ENCODE results near the gene PSTPIP2.
"Not testable (repeated sequence)": the region's sequence is repeated elsewhere in the genome, so short reads cannot be mapped to it uniquely, and the experiment has no call there.

Gene PSTPIP2

GRCh38 chr18:45999536-45999935 lies 72.5 kb downstream of the PSTPIP2 start:
- TF ChIP-seq, protein P1, sequence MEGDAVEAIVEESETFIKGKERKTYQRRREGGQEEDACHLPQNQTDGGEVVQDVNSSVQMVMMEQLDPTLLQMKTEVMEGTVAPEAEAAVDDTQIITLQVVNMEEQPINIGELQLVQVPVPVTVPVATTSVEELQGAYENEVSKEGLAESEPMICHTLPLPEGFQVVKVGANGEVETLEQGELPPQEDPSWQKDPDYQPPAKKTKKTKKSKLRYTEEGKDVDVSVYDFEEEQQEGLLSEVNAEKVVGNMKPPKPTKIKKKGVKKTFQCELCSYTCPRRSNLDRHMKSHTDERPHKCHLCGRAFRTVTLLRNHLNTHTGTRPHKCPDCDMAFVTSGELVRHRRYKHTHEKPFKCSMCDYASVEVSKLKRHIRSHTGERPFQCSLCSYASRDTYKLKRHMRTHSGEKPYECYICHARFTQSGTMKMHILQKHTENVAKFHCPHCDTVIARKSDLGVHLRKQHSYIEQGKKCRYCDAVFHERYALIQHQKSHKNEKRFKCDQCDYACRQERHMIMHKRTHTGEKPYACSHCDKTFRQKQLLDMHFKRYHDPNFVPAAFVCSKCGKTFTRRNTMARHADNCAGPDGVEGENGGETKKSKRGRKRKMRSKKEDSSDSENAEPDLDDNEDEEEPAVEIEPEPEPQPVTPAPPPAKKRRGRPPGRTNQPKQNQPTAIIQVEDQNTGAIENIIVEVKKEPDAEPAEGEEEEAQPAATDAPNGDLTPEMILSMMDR (IDR thresholded peaks at IDR 0.05; ENCODE audit: insufficient read depth, low read length, poor library complexity, severe bottlenecking), result no peak
- Histone ChIP-seq H3K36me3 (ENCODE audit: control insufficient read depth, insufficient read depth, low read length) (no peaks in the 10 kb centered on the region), H3K4me3 (replicated peaks; ENCODE audit: low read depth, low read length) (no peak overlapping the region), H3K27me3 (replicated peaks; ENCODE audit: control insufficient read depth, insufficient read depth, low read length) (no peaks in the 10 kb centered on the region)
- DNase-seq (ENCODE audit: extremely low read depth, insufficient read length), result no peak

- no peaks in the 10 kb centered on the region for H3K27me3 ChIP-seq (replicated peaks; ENCODE audit: control insufficient read depth, insufficient read depth, low read length)
- no peak for DNase-seq (ENCODE audit: extremely low read depth, insufficient read length)
- TF ChIP-seq, protein P1 (IDR thresholded peaks at IDR 0.05; ENCODE audit: insufficient read depth, low read length, poor library complexity, severe bottlenecking), result no peak
- H3K4me3 ChIP-seq (replicated peaks; ENCODE audit: low read depth, low read length), result no peak overlapping the region
- no peaks in the 10 kb centered on the region for H3K36me3 ChIP-seq (ENCODE audit: control insufficient read depth, insufficient read depth, low read length)
These were observed 73.8 kb downstream of the PSTPIP2 start for GRCh38 chr18:45998244-45998643.

GRCh38 chr18:45997700-45998151 lies 74.3 kb downstream of the PSTPIP2 start:
- DNase-seq (ENCODE audit: extremely low read depth, insufficient read length), result no peak
- H3K27me3 ChIP-seq (replicated peaks; ENCODE audit: control insufficient read depth, insufficient read depth, low read length), result no peaks in the 10 kb centered on the region
- H3K4me3 ChIP-seq (replicated peaks; ENCODE audit: low read depth, low read length), result no peak overlapping the region
- TF ChIP-seq, protein P1 (IDR thresholded peaks at IDR 0.05; ENCODE audit: insufficient read depth, low read length, poor library complexity, severe bottlenecking), result no peak
- H3K36me3 ChIP-seq (ENCODE audit: control insufficient read depth, insufficient read depth, low read length), result no peaks in the 10 kb centered on the region

- DNase-seq (ENCODE audit: extremely low read depth, insufficient read length), result no peak
- TF ChIP-seq, protein P1 (IDR thresholded peaks at IDR 0.05; ENCODE audit: insufficient read depth, low read length, poor library complexity, severe bottlenecking), result no peak
- H3K36me3 ChIP-seq (ENCODE audit: control insufficient read depth, insufficient read depth, low read length), result no peaks in the 10 kb centered on the region
- no peaks in the 10 kb centered on the region for H3K27me3 ChIP-seq (replicated peaks; ENCODE audit: control insufficient read depth, insufficient read depth, low read length)
- H3K4me3 ChIP-seq (replicated peaks; ENCODE audit: low read depth, low read length), result no peak overlapping the region
These were observed 76.6 kb downstream of the PSTPIP2 start for GRCh38 chr18:45995461-45995860.

DNA sequence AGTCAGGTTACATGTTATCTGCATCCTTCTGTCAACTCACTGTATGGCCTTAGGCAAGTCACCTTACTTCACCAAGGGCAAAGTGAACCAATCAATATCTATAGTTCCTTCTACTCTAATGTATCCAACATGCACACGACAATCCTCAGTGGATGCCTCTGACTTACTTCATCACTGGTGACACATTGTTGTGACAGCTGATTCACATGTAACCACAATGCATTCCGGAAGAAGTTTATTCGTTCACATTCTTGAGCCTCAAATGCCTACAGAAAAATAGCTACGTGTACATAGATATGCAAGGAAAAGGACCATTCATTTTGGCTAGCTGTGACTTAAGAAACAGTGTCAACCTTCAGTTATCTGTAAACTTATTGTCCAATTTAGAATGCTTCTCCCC lies 78.6 kb downstream of the PSTPIP2 start:
- Histone ChIP-seq H3K36me3 (ENCODE audit: control insufficient read depth, insufficient read depth, low read length) (no peaks in the 10 kb centered on the region), H3K27me3 (replicated peaks; ENCODE audit: control insufficient read depth, insufficient read depth, low read length) (no peaks in the 10 kb centered on the region), H3K4me3 (replicated peaks; ENCODE audit: low read depth, low read length) (no peak overlapping the region)
- no peak for DNase-seq (ENCODE audit: extremely low read depth, insufficient read length)
- TF ChIP-seq, protein P1 (IDR thresholded peaks at IDR 0.05; ENCODE audit: insufficient read depth, low read length, poor library complexity, severe bottlenecking), result no peak

- H3K36me3 ChIP-seq (ENCODE audit: control insufficient read depth, insufficient read depth, low read length); DNase-seq (ENCODE audit: extremely low read depth, insufficient read length); H3K4me3 ChIP-seq (replicated peaks; ENCODE audit: low read depth, low read length); H3K27me3 ChIP-seq (replicated peaks; ENCODE audit: control insufficient read depth, insufficient read depth, low read length): not testable (repeated sequence)
These were observed 79.5 kb downstream of the PSTPIP2 start for GRCh38 chr18:45992527-45992926.

All from GM06990 (cell line).